K562 (cell line): ENCODE measurements around the gene ABHD16B. TPM values are rescaled to one million over a fixed set of nuclear protein-coding genes. Genes with fewer than 3 reads are reported as not detected.

ENCODE experiments used
- DNMT1 ChIP-seq: fragments of 450-650 bp; IDR thresholded peaks from 2 replicates; pipeline ENCODE4 v1.6.1; 2016; ENCODE audit warnings: antibody characterized with exemption, mild to moderate bottlenecking
- HSF4 ChIP-seq: fragments of 250-450 bp; sonication (Bioruptor Pico); IDR thresholded peaks from 2 replicates; pipeline ENCODE4 v2.1.2; 2022; ENCODE audit warnings: mild to moderate bottlenecking, moderate library complexity, borderline replicate concordance
- RBM22 ChIP-seq: fragments of 200-400 bp; formaldehyde crosslinking; IDR thresholded peaks from 2 replicates; pipeline ENCODE4 v1.6.1; 2018; ENCODE audit warnings: low read length, low read depth; ENCODE audit not compliant: poor library complexity, severe bottlenecking
- YY1 ChIP-seq, 3 experiments: IDR thresholded peaks; 2 replicates each; pipeline ENCODE4 v1.6.1; 2011; ENCODE audit warnings: low read length in 2 of 3, mild to moderate bottlenecking in 2 of 3, moderate library complexity in 2 of 3, borderline replicate concordance in 1 of 3, control low read depth in 1 of 3, low read depth in 1 of 3; ENCODE audit not compliant: insufficient read depth in 3 of 3, insufficient replicate concordance in 2 of 3, control insufficient read depth in 1 of 3, insufficient read length in 1 of 3; ENCODE audit errors: extremely low read depth in 1 of 3
- polyA plus RNA-seq, 8 experiments: library from polyadenylated mRNA; depleted of rRNA in 4 of 8; stranded (reverse) in 5 of 8; unstranded in 3 of 8; fragments of >200 nt; fragmentation: Nextera tagmentation in 2 of 8; fragmentation: Illumina TruSeq in 1 of 8; extraction: Ambion mirVana in 2 of 8; extraction: Trizol in 1 of 8; gene quantifications; 2 replicates each; pipeline versions ENCODE4 v1.2.1 to v1.2.3, GENCODE V29; 2011 to 2014; ENCODE audit warnings: inconsistent platforms in 1 of 8, missing spikeins in 1 of 8
- total RNA-seq, 7 experiments: library from RNA; depleted of rRNA in 6 of 7; stranded (reverse); fragments of >200 nt in 6 of 7; fragmentation: Illumina TruSeq in 2 of 7; extraction: Trizol in 2 of 7; gene quantifications; 2 replicates each; pipeline versions ENCODE4 v1.2.1 to v1.2.3, GENCODE V29; 2011 to 2021; ENCODE audit warnings: low replicate concordance in 1 of 7
- TF ChIP-seq, protein P1 (sequence below), 2 experiments: fragments of 450-650 bp; IDR thresholded peaks; 2 replicates each; pipeline ENCODE4 v1.6.1; 2016; ENCODE audit warnings: mild to moderate bottlenecking in 2 of 2, borderline replicate concordance in 1 of 2, low read depth in 1 of 2, moderate library complexity in 1 of 2
- TF ChIP-seq, protein P2 (sequence below): fragments of 250-450 bp; sonication (Bioruptor Pico); IDR thresholded peaks from 2 replicates; pipeline ENCODE4 v1.9.0; 2021; ENCODE audit warnings: mild to moderate bottlenecking

ABHD16B gene
- total and polyA plus RNA-seq, 9 of the 15 experiments (the other 6 are each of a cell fraction or from before 2014, with no cell fraction given) = not detected

DNA sequence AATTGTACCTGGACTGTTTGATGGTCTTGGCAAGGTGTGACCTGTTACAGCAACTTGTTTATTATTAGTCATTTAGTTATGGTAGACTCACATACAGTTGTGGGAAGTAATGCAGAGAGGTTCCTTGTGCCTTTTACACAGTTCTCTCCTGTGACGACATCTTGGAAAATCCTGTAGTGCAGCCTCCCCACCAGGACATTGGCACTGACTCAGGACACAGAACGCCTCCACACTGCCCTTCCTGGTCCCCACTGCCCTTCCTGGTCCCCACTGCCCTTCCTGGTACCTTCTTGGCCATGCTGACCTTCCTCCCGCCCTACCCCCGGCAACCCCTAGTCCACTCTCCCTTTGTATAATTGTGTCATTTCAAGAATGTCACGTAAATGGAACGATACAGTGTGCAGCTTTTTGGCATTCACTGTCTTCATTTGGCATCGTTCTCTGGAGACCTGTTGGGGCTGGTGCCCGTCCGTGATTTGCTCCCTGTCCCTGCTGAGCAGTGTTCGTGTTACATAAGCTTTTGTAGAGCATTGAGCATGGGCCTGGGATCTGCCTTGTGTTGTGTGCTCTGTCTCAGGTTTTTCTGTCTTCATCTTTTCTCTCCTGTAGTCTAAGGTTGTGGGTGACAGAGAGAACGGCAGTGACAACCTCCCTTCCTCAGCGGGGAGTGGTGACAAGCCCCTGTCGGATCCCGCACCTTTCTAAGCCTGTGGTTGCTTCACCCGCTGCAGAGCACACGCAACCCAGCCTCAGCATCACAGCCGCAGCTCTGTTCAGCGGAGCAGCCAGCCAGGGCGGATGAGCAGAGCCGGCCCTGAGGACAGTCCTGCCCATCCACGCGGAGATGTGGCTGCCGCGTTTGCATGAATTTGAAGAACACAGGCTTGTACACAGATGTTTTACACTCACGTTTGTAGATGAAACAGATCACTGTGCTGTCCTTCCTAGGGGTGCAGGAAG is 28.2 kb downstream of the ABHD16B start (continued):
- TF ChIP-seq, protein P1, sequence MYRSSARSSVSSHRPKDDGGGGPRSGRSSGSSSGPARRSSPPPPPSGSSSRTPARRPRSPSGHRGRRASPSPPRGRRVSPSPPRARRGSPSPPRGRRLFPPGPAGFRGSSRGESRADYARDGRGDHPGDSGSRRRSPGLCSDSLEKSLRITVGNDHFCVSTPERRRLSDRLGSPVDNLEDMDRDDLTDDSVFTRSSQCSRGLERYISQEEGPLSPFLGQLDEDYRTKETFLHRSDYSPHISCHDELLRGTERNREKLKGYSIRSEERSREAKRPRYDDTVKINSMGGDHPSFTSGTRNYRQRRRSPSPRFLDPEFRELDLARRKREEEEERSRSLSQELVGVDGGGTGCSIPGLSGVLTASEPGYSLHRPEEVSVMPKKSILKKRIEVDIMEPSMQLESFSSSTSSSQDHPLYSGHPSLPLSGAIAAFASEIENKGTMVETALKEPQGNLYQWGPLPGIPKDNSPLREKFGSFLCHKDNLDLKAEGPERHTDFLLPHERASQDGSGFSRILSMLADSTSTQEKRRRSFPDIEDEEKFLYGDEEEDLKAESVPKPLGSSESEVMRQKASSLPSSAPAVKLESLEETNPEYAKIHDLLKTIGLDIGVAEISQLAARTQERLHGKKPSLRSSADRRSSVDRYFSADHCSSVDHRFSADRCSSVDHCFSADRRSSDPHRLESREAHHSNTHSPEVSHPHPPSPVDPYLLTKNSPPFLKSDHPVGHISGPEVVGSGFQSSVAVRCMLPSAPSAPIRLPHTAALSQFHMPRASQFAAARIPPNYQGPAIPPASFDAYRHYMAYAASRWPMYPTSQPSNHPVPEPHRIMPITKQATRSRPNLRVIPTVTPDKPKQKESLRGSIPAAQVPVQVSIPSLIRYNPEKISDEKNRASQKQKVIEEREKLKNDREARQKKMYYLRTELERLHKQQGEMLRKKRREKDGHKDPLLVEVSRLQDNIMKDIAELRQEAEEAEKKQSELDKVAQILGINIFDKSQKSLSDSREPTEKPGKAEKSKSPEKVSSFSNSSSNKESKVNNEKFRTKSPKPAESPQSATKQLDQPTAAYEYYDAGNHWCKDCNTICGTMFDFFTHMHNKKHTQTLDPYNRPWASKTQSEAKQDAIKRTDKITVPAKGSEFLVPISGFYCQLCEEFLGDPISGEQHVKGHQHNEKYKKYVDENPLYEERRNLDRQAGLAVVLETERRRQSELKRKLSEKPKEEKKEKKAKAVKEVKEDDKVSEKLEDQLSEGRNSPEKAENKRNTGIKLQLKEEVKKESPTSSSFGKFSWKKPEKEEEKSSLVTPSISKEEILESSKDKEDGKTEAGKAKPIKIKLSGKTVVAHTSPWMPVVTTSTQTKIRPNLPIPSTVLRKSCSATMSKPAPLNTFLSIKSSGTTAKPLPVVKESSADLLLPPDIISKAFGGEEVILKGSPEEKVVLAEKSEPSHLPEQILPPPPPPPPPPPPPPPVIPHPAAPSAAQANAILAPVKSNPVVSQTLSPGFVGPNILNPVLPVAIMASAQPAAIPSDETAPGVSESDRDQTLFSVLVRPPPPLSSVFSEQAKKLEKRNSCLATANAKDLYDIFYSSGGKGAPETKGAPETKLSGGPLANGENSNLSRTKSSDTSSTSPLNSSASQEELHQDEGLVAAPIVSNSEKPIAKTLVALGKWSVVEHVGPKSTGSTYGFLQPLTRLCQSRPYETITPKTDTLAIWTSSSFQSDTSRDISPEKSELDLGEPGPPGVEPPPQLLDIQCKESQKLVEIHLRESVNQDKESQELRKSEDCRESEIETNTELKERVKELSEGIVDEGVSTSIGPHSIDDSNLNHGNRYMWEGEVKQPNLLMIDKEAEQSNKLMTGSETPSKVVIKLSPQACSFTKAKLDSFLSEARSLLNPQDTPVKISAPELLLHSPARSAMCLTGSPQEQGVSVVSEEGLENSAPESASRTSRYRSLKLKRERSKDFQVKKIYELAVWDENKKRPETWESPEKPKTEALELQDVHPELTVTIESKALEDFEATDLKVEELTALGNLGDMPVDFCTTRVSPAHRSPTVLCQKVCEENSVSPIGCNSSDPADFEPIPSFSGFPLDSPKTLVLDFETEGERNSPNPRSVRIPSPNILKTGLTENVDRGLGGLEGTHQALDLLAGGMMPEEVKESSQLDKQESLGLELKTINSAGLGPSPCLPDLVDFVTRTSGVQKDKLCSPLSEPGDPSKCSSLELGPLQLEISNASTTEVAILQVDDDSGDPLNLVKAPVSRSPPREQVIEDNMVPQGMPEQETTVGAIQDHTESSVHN (IDR thresholded peaks at IDR 0.05; ENCODE audit: borderline replicate concordance in 1 of 2, low read depth in 1 of 2) = no peak
- TF ChIP-seq DNMT1 = no peak
- TF ChIP-seq YY1 (IDR thresholded peaks at IDR 0.05; ENCODE audit: borderline replicate concordance in 1 of 3, control insufficient read depth in 1 of 3, extremely low read depth in 1 of 3, insufficient read depth in 3 of 3, insufficient read length in 1 of 3, insufficient replicate concordance in 2 of 3, low read depth in 1 of 3, low read length in 2 of 3) = no peak
- TF ChIP-seq, protein P2, sequence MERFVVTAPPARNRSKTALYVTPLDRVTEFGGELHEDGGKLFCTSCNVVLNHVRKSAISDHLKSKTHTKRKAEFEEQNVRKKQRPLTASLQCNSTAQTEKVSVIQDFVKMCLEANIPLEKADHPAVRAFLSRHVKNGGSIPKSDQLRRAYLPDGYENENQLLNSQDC (CRISPR knock-in tag) = no peak
- TF ChIP-seq HSF4 (CRISPR knock-in tag) = no peak
- no peak for TF ChIP-seq RBM22
